ENCODE data around the gene GRID1.

The GRID1 gene

DNA sequence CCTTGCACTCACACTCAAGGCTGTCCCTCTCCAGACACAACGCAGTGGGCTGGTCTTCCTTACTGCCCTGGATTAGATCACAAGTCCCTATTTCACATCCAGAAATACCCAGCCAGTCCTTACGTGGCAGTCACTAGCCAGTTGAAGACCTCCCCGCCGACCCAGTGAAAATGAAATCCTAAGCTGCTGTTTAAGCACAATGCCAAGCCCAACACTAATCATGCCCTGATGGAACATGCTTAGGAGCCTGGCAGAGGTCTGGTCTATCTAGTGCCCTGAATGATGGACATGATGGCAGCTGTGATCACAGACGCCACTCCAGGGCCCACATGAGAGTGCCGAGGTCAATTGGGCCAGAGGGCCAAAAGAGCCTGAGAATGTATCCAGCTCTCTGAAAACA is 389.0 kb downstream of the GRID1 start:
- no peak overlapping the region for H2AK5ac ChIP-seq (ENCODE audit: low read length)
- no peak overlapping the region for H2BK120ac ChIP-seq (ENCODE audit: low read depth, low read length)
- H3K27me3 ChIP-seq (ENCODE audit: insufficient read depth, low read length, poor library complexity): no peaks in the 10 kb centered on the region
- H3K9ac ChIP-seq (ENCODE audit: low read length): no peak overlapping the region
- H3K4me2 ChIP-seq (ENCODE audit: low read length): no peak overlapping the region
- no CpG with 5 or more reads among the region's 6 CpGs for WGBS (ENCODE audit: extremely low coverage, insufficient coverage, low lambda C conversion rate)
- no peak overlapping the region for H4K8ac ChIP-seq (ENCODE audit: low read depth, low read length)
- no peak overlapping the region for H3K4me3 ChIP-seq (ENCODE audit: low read length)
- H3K79me1 ChIP-seq (ENCODE audit: low read length): no peaks in the 10 kb centered on the region
- H3K79me2 ChIP-seq (ENCODE audit: control insufficient read depth, insufficient read depth, low read length): no peaks in the 10 kb centered on the region
- H3K18ac ChIP-seq (ENCODE audit: low read length): no peak overlapping the region
- H3K4me1 ChIP-seq (ENCODE audit: control insufficient read depth, low read depth, low read length): no peaks in the 10 kb centered on the region
- no peak overlapping the region for H4K5ac ChIP-seq (ENCODE audit: low read length)
- no peak overlapping the region for H3K56ac ChIP-seq (ENCODE audit: low read length)
- H2BK5ac ChIP-seq (ENCODE audit: low read length): no peak overlapping the region
- no peak overlapping the region for H3K4ac ChIP-seq (ENCODE audit: low read depth, low read length)
- H2BK15ac ChIP-seq (replicated peaks; ENCODE audit: low read depth): no peak overlapping the region
- no peak for DNase-seq
- H3K23ac ChIP-seq (ENCODE audit: low read length): no peak overlapping the region
- no peak overlapping the region for H3K27ac ChIP-seq (ENCODE audit: low read depth, low read length)
- no peaks in the 10 kb centered on the region for H3K36me3 ChIP-seq (ENCODE audit: control insufficient read depth, insufficient read depth, low read length)

DNA sequence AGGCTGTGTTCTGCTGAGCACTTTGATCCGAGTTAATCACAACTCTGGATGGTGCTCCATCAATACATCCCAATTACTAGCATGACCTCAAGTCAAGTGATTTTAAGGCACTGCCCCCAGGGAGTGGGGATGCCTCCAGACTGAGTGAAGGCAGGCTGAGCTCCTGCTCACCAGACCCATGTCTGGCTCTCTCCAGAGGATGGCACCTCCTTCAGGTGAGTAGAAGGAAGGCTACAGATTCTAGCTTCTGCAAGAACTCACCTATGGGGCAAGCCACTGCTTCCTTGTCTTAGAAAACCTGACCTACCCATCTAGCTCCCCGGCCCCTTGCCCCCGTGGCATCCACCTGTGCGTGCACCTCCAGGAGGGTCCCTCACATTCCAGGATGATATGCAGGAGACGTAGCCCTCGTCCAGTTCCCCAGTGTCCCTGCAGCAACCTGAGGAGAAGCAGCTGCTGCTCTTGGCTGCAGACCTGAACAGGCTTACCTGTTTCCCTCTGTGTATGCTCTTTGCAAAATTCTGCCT is 390.3 kb downstream of the GRID1 start:
- Histone ChIP-seq H3K4me3 (ENCODE audit: low read length) (no peak overlapping the region), H2BK15ac (replicated peaks; ENCODE audit: low read depth) (no peak overlapping the region), H3K4ac (ENCODE audit: low read depth, low read length) (no peak overlapping the region), H3K79me1 (ENCODE audit: low read length) (no peaks in the 10 kb centered on the region), H3K27me3 (ENCODE audit: insufficient read depth, low read length, poor library complexity) (no peaks in the 10 kb centered on the region), H2BK5ac (ENCODE audit: low read length) (no peak overlapping the region), H4K8ac (ENCODE audit: low read depth, low read length) (no peak overlapping the region), H2BK120ac (ENCODE audit: low read depth, low read length) (no peak overlapping the region), H3K4me1 (ENCODE audit: control insufficient read depth, low read depth, low read length) (no peaks in the 10 kb centered on the region), H3K18ac (ENCODE audit: low read length) (no peak overlapping the region), H3K23ac (ENCODE audit: low read length) (no peak overlapping the region), H2AK5ac (ENCODE audit: low read length) (no peak overlapping the region), H3K36me3 (ENCODE audit: control insufficient read depth, insufficient read depth, low read length) (no peaks in the 10 kb centered on the region), H3K9ac (ENCODE audit: low read length) (no peak overlapping the region), H3K4me2 (ENCODE audit: low read length) (no peak overlapping the region), H3K56ac (ENCODE audit: low read length) (no peak overlapping the region), H3K27ac (ENCODE audit: low read depth, low read length) (no peak overlapping the region), H3K79me2 (ENCODE audit: control insufficient read depth, insufficient read depth, low read length) (no peaks in the 10 kb centered on the region), H4K5ac (ENCODE audit: low read length) (no peak overlapping the region)
- WGBS (ENCODE audit: extremely low coverage, insufficient coverage, low lambda C conversion rate): no CpG with 5 or more reads among the region's 6 CpGs
- peak; percentile 60 for DNase-seq

DNA sequence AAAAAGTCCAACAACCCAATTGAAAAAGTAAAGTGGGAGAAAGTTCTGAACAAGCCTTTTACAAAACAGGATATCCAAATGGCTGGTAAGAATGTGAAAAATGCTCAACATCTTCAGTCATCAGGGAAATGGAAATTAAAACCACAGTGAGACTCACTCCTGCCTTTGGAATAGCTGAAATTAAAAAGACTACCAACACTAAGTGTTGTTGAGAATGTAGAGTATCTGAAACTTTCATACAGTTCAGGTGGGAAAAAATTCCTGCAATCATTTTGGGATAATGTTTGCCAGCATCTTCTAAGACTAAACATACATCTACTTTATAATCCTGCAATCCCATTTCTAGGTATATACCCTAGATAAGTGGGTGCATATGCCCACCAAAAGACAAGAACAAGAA is 395.1 kb downstream of the GRID1 start:
- DNase-seq: no peak
- Histone ChIP-seq H3K36me3 (ENCODE audit: control insufficient read depth, insufficient read depth, low read length) (no peaks in the 10 kb centered on the region), H3K27ac (ENCODE audit: low read depth, low read length) (no peak overlapping the region), H4K8ac (ENCODE audit: low read depth, low read length) (no peak overlapping the region), H3K18ac (ENCODE audit: low read length) (no peak overlapping the region), H3K79me1 (ENCODE audit: low read length) (no peaks in the 10 kb centered on the region), H3K56ac (ENCODE audit: low read length) (no peak overlapping the region), H3K4ac (ENCODE audit: low read depth, low read length) (no peak overlapping the region), H3K23ac (ENCODE audit: low read length) (no peak overlapping the region), H3K27me3 (ENCODE audit: insufficient read depth, low read length, poor library complexity) (no peaks in the 10 kb centered on the region), H3K79me2 (ENCODE audit: control insufficient read depth, insufficient read depth, low read length) (no peaks in the 10 kb centered on the region), H3K4me1 (ENCODE audit: control insufficient read depth, low read depth, low read length) (no peaks in the 10 kb centered on the region), H2BK15ac (replicated peaks; ENCODE audit: low read depth) (no peak overlapping the region), H2BK120ac (ENCODE audit: low read depth, low read length) (no peak overlapping the region), H2AK5ac (ENCODE audit: low read length) (no peak overlapping the region), H4K5ac (ENCODE audit: low read length) (no peak overlapping the region), H3K4me2 (ENCODE audit: low read length) (no peak overlapping the region), H3K9ac (ENCODE audit: low read length) (no peak overlapping the region), H3K4me3 (ENCODE audit: low read length) (no peak overlapping the region), H2BK5ac (ENCODE audit: low read length) (no peak overlapping the region)

DNA sequence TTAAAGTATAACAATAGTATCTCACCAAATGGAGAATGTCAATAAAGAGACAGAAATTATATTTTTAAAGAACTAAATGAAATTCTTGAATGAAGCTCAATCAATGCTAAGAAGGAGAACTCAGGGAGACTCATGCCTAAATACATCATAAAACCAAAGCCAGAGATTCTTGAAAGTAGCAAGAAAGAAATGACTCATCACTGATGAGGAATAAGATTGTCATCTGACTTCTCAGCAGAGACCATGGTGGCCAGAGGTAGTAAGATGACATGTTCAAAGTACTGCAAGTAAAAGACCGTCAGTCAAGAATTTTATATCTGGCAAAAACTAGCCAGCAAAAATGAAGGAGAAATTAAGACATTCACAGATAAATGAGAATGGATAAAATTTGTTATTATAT is 399.0 kb downstream of the GRID1 start:
- no peak overlapping the region for H3K9ac ChIP-seq (ENCODE audit: low read length)
- H3K79me2 ChIP-seq (ENCODE audit: control insufficient read depth, insufficient read depth, low read length): no peaks in the 10 kb centered on the region
- H3K4me1 ChIP-seq (ENCODE audit: control insufficient read depth, low read depth, low read length): no peaks in the 10 kb centered on the region
- DNase-seq: peak; percentile 20
- H3K4ac ChIP-seq (ENCODE audit: low read depth, low read length): no peak overlapping the region
- no peak overlapping the region for H3K27ac ChIP-seq (ENCODE audit: low read depth, low read length)
- no peak overlapping the region for H4K8ac ChIP-seq (ENCODE audit: low read depth, low read length)
- no peaks in the 10 kb centered on the region for H3K79me1 ChIP-seq (ENCODE audit: low read length)
- no peak overlapping the region for H2AK5ac ChIP-seq (ENCODE audit: low read length)
- no peak overlapping the region for H3K4me2 ChIP-seq (ENCODE audit: low read length)
- no peak overlapping the region for H3K23ac ChIP-seq (ENCODE audit: low read length)
- H2BK5ac ChIP-seq (ENCODE audit: low read length): no peak overlapping the region
- no peak overlapping the region for H2BK120ac ChIP-seq (ENCODE audit: low read depth, low read length)
- no peak overlapping the region for H2BK15ac ChIP-seq (replicated peaks; ENCODE audit: low read depth)
- no peak overlapping the region for H3K56ac ChIP-seq (ENCODE audit: low read length)
- no peak overlapping the region for H3K4me3 ChIP-seq (ENCODE audit: low read length)
- WGBS (ENCODE audit: extremely low coverage, insufficient coverage, low lambda C conversion rate): no CpG with 5 or more reads among the region's 1 CpG
- H3K27me3 ChIP-seq (ENCODE audit: insufficient read depth, low read length, poor library complexity): no peaks in the 10 kb centered on the region
- no peaks in the 10 kb centered on the region for H3K36me3 ChIP-seq (ENCODE audit: control insufficient read depth, insufficient read depth, low read length)
- no peak overlapping the region for H3K18ac ChIP-seq (ENCODE audit: low read length)
- H4K5ac ChIP-seq (ENCODE audit: low read length): no peak overlapping the region

DNA sequence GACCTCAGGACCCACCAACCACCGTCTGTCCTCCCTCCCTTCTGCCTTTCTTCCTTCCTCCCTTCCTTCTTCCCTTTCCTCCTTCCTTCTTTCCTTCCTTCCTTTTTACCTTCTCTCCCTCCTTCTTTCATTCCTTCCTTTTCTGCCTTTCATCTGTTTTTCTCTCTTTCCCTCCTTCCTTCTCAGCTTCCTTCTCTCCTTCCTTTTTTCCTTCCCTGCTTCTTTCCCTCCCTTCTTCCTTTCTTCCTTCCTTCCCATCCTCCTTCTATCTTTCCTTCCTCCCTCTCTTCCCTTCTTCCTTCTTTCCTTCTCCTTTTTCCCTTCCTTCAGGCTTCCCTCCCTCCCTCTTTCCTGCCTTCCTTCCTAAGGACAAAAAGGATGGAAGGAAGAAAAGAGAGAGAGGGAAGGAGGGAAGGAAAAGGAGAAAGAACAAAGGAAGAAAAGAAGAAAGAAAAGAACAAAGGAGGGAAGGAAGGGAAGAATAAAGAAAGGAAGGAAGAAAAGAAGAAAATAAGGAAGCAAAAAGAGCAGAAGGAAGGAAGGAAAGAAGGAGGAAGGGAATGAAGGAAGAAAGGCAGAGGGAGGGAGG is 405.0 kb downstream of the GRID1 start:
- Histone ChIP-seq H2BK120ac (ENCODE audit: low read depth, low read length) (no peak overlapping the region), H3K4me3 (ENCODE audit: low read length) (no peak overlapping the region), H3K36me3 (ENCODE audit: control insufficient read depth, insufficient read depth, low read length) (no peaks in the 10 kb centered on the region), H3K18ac (ENCODE audit: low read length) (no peak overlapping the region), H3K23ac (ENCODE audit: low read length) (no peak overlapping the region), H3K56ac (ENCODE audit: low read length) (no peak overlapping the region), H3K79me2 (ENCODE audit: control insufficient read depth, insufficient read depth, low read length) (no peaks in the 10 kb centered on the region), H3K79me1 (ENCODE audit: low read length) (no peaks in the 10 kb centered on the region), H4K8ac (ENCODE audit: low read depth, low read length) (no peak overlapping the region), H2AK5ac (ENCODE audit: low read length) (no peak overlapping the region), H3K9ac (ENCODE audit: low read length) (no peak overlapping the region), H3K27ac (ENCODE audit: low read depth, low read length) (no peak overlapping the region), H3K4me1 (ENCODE audit: control insufficient read depth, low read depth, low read length) (no peaks in the 10 kb centered on the region), H2BK15ac (replicated peaks; ENCODE audit: low read depth) (no peak overlapping the region), H3K4ac (ENCODE audit: low read depth, low read length) (no peak overlapping the region), H3K4me2 (ENCODE audit: low read length) (no peak overlapping the region), H3K27me3 (ENCODE audit: insufficient read depth, low read length, poor library complexity) (no peaks in the 10 kb centered on the region), H2BK5ac (ENCODE audit: low read length) (no peak overlapping the region), H4K5ac (ENCODE audit: low read length) (no peak overlapping the region)
- DNase-seq: no peak
- WGBS (ENCODE audit: extremely low coverage, insufficient coverage, low lambda C conversion rate): no CpG with 5 or more reads among the region's 1 CpG

DNA sequence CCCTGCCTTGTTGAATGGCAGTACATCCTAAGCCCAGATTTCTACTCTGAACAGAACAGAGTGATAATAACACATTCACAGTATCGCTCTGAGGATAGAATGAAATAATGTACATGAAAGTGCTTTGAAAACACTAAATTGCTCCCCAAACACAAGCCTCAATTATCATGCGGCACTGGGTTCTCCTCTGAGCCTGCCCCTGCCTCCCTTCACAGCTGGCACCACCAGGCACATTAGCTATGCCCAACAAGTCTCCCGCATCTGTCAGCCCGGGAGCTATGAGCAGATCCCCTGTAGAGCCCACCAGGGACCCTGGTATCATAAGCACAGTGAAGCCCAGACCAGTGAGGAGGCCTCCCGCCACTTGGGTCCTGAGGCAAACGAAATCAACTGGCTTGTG is 405.5 kb downstream of the GRID1 start:
- H3K56ac ChIP-seq (ENCODE audit: low read length): no peak overlapping the region
- H4K8ac ChIP-seq (ENCODE audit: low read depth, low read length): no peak overlapping the region
- H2AK5ac ChIP-seq (ENCODE audit: low read length): no peak overlapping the region
- H3K4ac ChIP-seq (ENCODE audit: low read depth, low read length): no peak overlapping the region
- no peak overlapping the region for H4K5ac ChIP-seq (ENCODE audit: low read length)
- H3K36me3 ChIP-seq (ENCODE audit: control insufficient read depth, insufficient read depth, low read length): no peaks in the 10 kb centered on the region
- H2BK15ac ChIP-seq (replicated peaks; ENCODE audit: low read depth): no peak overlapping the region
- H2BK5ac ChIP-seq (ENCODE audit: low read length): no peak overlapping the region
- no peak overlapping the region for H3K18ac ChIP-seq (ENCODE audit: low read length)
- no peaks in the 10 kb centered on the region for H3K79me2 ChIP-seq (ENCODE audit: control insufficient read depth, insufficient read depth, low read length)
- no peak overlapping the region for H2BK120ac ChIP-seq (ENCODE audit: low read depth, low read length)
- no peak overlapping the region for H3K27ac ChIP-seq (ENCODE audit: low read depth, low read length)
- H3K4me2 ChIP-seq (ENCODE audit: low read length): no peak overlapping the region
- no peaks in the 10 kb centered on the region for H3K4me1 ChIP-seq (ENCODE audit: control insufficient read depth, low read depth, low read length)
- no CpG with 5 or more reads among the region's 6 CpGs for WGBS (ENCODE audit: extremely low coverage, insufficient coverage, low lambda C conversion rate)
- no peak for DNase-seq
- H3K23ac ChIP-seq (ENCODE audit: low read length): no peak overlapping the region
- H3K4me3 ChIP-seq (ENCODE audit: low read length): no peak overlapping the region
- no peaks in the 10 kb centered on the region for H3K79me1 ChIP-seq (ENCODE audit: low read length)
- H3K9ac ChIP-seq (ENCODE audit: low read length): no peak overlapping the region
- no peaks in the 10 kb centered on the region for H3K27me3 ChIP-seq (ENCODE audit: insufficient read depth, low read length, poor library complexity)
